H1 (cell line): Measurements from ENCODE around the gene SLCO4A1. TPM values are rescaled to one million over a fixed set of nuclear protein-coding genes. Genes with fewer than 3 reads are reported as not detected.

Experiments used
- CTCF ChIA-PET: fragments of 300-600 bp; sonication (Branson Sonifier 250); formaldehyde crosslinking; loops from one replicate; lab custom pipeline; 2021; ENCODE audit not compliant: partially characterized antibody; lab: Charles Lee
- POLR2A ChIA-PET: fragments of 300-600 bp; sonication (Branson Sonifier 250); formaldehyde crosslinking; loops from one replicate; lab custom pipeline; 2021; ENCODE audit warnings: inconsistent platforms; ENCODE audit not compliant: partially characterized antibody; lab: Charles Lee
- DNase-seq, 2 experiments: peaks; one replicate each; pipeline versions ENCODE4 v3.0.0 to v3.0.0-alpha.2; 2010 to 2022; ENCODE audit warnings: low spot score in 2 of 2, low read depth in 1 of 2, mixed read lengths in 1 of 2
- FAIRE-seq: peaks from 2 replicates; lab custom pipeline; 2011; peaks lifted over from hg19 to GRCh38; lab: Jason Lieb, UNC
- H2AFZ ChIP-seq: 2 replicates; pipeline ENCODE4 v1.8.1; 2012; ENCODE audit warnings: low read length, inconsistent platforms
- H2AK5ac ChIP-seq: 2 replicates; pipeline ENCODE4 v1.6.1; 2013; ENCODE audit warnings: low read depth, low read length
- H2BK120ac ChIP-seq: replicated peaks from 2 replicates; pipeline ENCODE3; 2013; ENCODE audit warnings: low read depth, low read length, inconsistent platforms
- H2BK12ac ChIP-seq: 2 replicates; pipeline ENCODE4 v1.6.1; 2013; ENCODE audit warnings: low read depth, low read length
- H2BK15ac ChIP-seq: 2 replicates; pipeline ENCODE4 v1.6.1; 2013; ENCODE audit warnings: low read length
- H2BK20ac ChIP-seq: 2 replicates; pipeline ENCODE4 v1.6.1; 2013; ENCODE audit warnings: low read length
- H2BK5ac ChIP-seq: 2 replicates; pipeline ENCODE4 v1.6.1; 2013; ENCODE audit warnings: low read depth, low read length
- H3K14ac ChIP-seq: 2 replicates; pipeline ENCODE4 v1.6.1; 2013; ENCODE audit warnings: inconsistent platforms; ENCODE audit not compliant: insufficient read length
- H3K18ac ChIP-seq: 2 replicates; pipeline ENCODE4 v1.6.1; 2013; ENCODE audit warnings: low read length; ENCODE audit errors: extremely low read depth
- H3K23ac ChIP-seq: 2 replicates; pipeline ENCODE4 v1.6.1; 2013; ENCODE audit warnings: inconsistent platforms; ENCODE audit not compliant: insufficient read length
- H3K23me2 ChIP-seq: 2 replicates; pipeline ENCODE4 v1.6.1; 2013; ENCODE audit warnings: low read depth, low read length
- H3K27ac ChIP-seq: 2 replicates; pipeline ENCODE4 v1.6.1; 2011; ENCODE audit warnings: low read depth, low read length, inconsistent platforms
- H3K27me3 ChIP-seq, 4 experiments: replicated peaks in 1 of 4; 1 replicate in 1 of 4; 2 replicates in 3 of 4; pipeline versions ENCODE4 v1.6.1 to v1.8.1; 2011 to 2013; ENCODE audit warnings: low read length in 3 of 4, mild to moderate bottlenecking in 3 of 4, inconsistent platforms in 2 of 4, mixed read lengths in 2 of 4, moderate library complexity in 1 of 4; ENCODE audit not compliant: control insufficient read depth in 3 of 4, insufficient read depth in 3 of 4; ENCODE audit errors: extremely low read depth in 1 of 4
- H3K36me3 ChIP-seq, 4 experiments: 2 replicates each; pipeline versions ENCODE4 v1.6.1 to v1.8.1; 2011 to 2013; ENCODE audit warnings: mild to moderate bottlenecking in 4 of 4, low read length in 3 of 4, moderate library complexity in 2 of 4, control low read depth in 1 of 4, inconsistent platforms in 1 of 4; ENCODE audit not compliant: insufficient read depth in 4 of 4, control insufficient read depth in 2 of 4
- H3K4ac ChIP-seq: replicated peaks from 2 replicates; pipeline ENCODE3; 2013; ENCODE audit warnings: low read length, low read depth, mixed read lengths, inconsistent platforms; ENCODE audit not compliant: insufficient read length
- H3K4me1 ChIP-seq, 4 experiments: replicated peaks in 1 of 4; 1 replicate in 1 of 4; 2 replicates in 3 of 4; pipeline versions ENCODE4 v1.6.1 to v1.8.1; 2011 to 2013; ENCODE audit warnings: low read length in 3 of 4, inconsistent platforms in 2 of 4, mixed read lengths in 1 of 4; ENCODE audit not compliant: insufficient read depth in 4 of 4, control insufficient read depth in 3 of 4
- H3K4me2 ChIP-seq, 2 experiments: 2 replicates each; pipeline versions ENCODE4 v1.6.1 to v1.8.1; 2011 to 2013; ENCODE audit warnings: low read depth in 2 of 2, low read length in 2 of 2, control low read depth in 1 of 2, inconsistent platforms in 1 of 2, mild to moderate bottlenecking in 1 of 2; ENCODE audit not compliant: insufficient read depth in 1 of 2
- H3K4me3 ChIP-seq, 4 experiments: fragments of 200-600, 300-600 bp in 1 of 4; sonication (generic), shearing (Covaris generic), sonication (Bioruptor Twin) in 1 of 4; 2 replicates each; pipeline versions ENCODE4 v1.5.1 to v1.8.1; 2011 to 2016; ENCODE audit warnings: low read length in 4 of 4, low read depth in 3 of 4, control low read depth in 2 of 4, inconsistent platforms in 2 of 4, mild to moderate bottlenecking in 2 of 4, mixed read lengths in 1 of 4, moderate library complexity in 1 of 4; ENCODE audit not compliant: insufficient read depth in 2 of 4; ENCODE audit errors: extremely low read depth in 1 of 4
- H3K56ac ChIP-seq: replicated peaks from 2 replicates; pipeline ENCODE3; 2013; ENCODE audit warnings: low read depth, mild to moderate bottlenecking, mixed read lengths, low read length, inconsistent platforms; ENCODE audit not compliant: insufficient read length
- H3K79me1 ChIP-seq: 2 replicates; pipeline ENCODE4 v1.6.1; 2013; ENCODE audit warnings: low read depth, low read length, control low read depth
- H3K79me2 ChIP-seq, 2 experiments: 2 replicates each; pipeline versions ENCODE4 v1.6.1 to v1.8.1; 2012 to 2013; ENCODE audit warnings: low read length in 2 of 2, mild to moderate bottlenecking in 2 of 2, inconsistent platforms in 1 of 2; ENCODE audit not compliant: insufficient read depth in 2 of 2, control insufficient read depth in 1 of 2
- H3K9ac ChIP-seq, 4 experiments: replicated peaks in 1 of 4; 1 replicate in 1 of 4; 2 replicates in 3 of 4; pipeline versions ENCODE4 v1.6.1 to v1.8.1; 2011 to 2013; ENCODE audit warnings: low read depth in 3 of 4, low read length in 3 of 4, control low read depth in 2 of 4, mild to moderate bottlenecking in 2 of 4, moderate library complexity in 2 of 4, inconsistent platforms in 1 of 4; ENCODE audit errors: extremely low read depth in 1 of 4
- H3K9me3 ChIP-seq, 2 experiments: 2 replicates each; pipeline versions ENCODE4 v1.6.1 to v1.8.1; 2012 to 2013; ENCODE audit warnings: mild to moderate bottlenecking in 2 of 2, moderate library complexity in 2 of 2, control low read depth in 1 of 2, inconsistent platforms in 1 of 2, low read depth in 1 of 2, low read length in 1 of 2, mixed read lengths in 1 of 2; ENCODE audit not compliant: insufficient read depth in 2 of 2
- H4K20me1 ChIP-seq, 2 experiments: replicated peaks in 1 of 2; 2 replicates each; pipeline versions ENCODE3 to v1.8.1; 2011 to 2013; ENCODE audit warnings: inconsistent platforms in 2 of 2, low read length in 2 of 2, mild to moderate bottlenecking in 1 of 2; ENCODE audit not compliant: insufficient read depth in 2 of 2, control insufficient read depth in 1 of 2
- H4K5ac ChIP-seq: 2 replicates; pipeline ENCODE4 v1.6.1; 2013; ENCODE audit warnings: low read length, low read depth, mixed read lengths, inconsistent platforms; ENCODE audit not compliant: insufficient read length
- H4K8ac ChIP-seq: 2 replicates; pipeline ENCODE4 v1.8.0; 2013; ENCODE audit warnings: mild to moderate bottlenecking, moderate library complexity, low read length, inconsistent platforms; ENCODE audit not compliant: insufficient read depth; ENCODE audit errors: extremely low read depth
- H4K91ac ChIP-seq: replicated peaks from 2 replicates; pipeline ENCODE3; 2013; ENCODE audit warnings: low read length, mixed read lengths, inconsistent platforms; ENCODE audit not compliant: insufficient read length
- CEBPB ChIP-seq: IDR thresholded peaks from 2 replicates; pipeline ENCODE4 v1.6.1; 2012; ENCODE audit warnings: low read depth, low read length
- CHD2 ChIP-seq: IDR thresholded peaks from 2 replicates; pipeline ENCODE4 v1.6.1; 2012; ENCODE audit warnings: low read length, improper control_type of control experiment
- CREB1 ChIP-seq: IDR thresholded peaks from 2 replicates; pipeline ENCODE4 v1.6.1; 2012; ENCODE audit warnings: inconsistent platforms
- FOSL1 ChIP-seq: IDR thresholded peaks from 2 replicates; pipeline ENCODE4 v1.6.1; 2011; ENCODE audit warnings: mild to moderate bottlenecking, low read depth, low read length, moderate library complexity; ENCODE audit not compliant: insufficient read depth
- GABPA ChIP-seq: IDR thresholded peaks from 2 replicates; pipeline ENCODE4 v1.6.1; 2011; ENCODE audit warnings: mild to moderate bottlenecking, low read length, moderate library complexity, borderline replicate concordance; ENCODE audit not compliant: insufficient read depth
- GTF2F1 ChIP-seq: IDR thresholded peaks from 2 replicates; pipeline ENCODE4 v1.6.1; 2012; ENCODE audit warnings: low read depth, low read length, improper control_type of control experiment, borderline replicate concordance
- NRF1 ChIP-seq: IDR thresholded peaks from 2 replicates; pipeline ENCODE4 v1.6.1; 2011; ENCODE audit warnings: mild to moderate bottlenecking, low read depth, low read length, improper control_type of control experiment
- SRF ChIP-seq: IDR thresholded peaks from 2 replicates; pipeline ENCODE4 v1.6.1; 2011; ENCODE audit warnings: mild to moderate bottlenecking, low read depth, low read length, moderate library complexity
- TEAD4 ChIP-seq: IDR thresholded peaks from 2 replicates; pipeline ENCODE4 v1.6.1; 2012; ENCODE audit warnings: low read depth, low read length, inconsistent platforms, mixed read lengths
- ZNF274 ChIP-seq: IDR thresholded peaks from 2 replicates; pipeline ENCODE4 v1.7.0; 2012; ENCODE audit warnings: low read length, borderline replicate concordance; ENCODE audit errors: extremely low read depth
- WGBS, 2 experiments: shearing (Covaris generic) in 1 of 2; methylation state at CpG; one replicate each; pipeline versions ENCODE4 v1.1.6 to v1.1.7; 2013 to 2015; ENCODE audit warnings: low lambda C conversion rate in 2 of 2, mixed read lengths in 2 of 2, inconsistent platforms in 1 of 2, low coverage in 1 of 2, missing lambda C conversion rate in 1 of 2; ENCODE audit not compliant: insufficient replicate concordance in 2 of 2, insufficient coverage in 1 of 2, insufficient read length in 1 of 2; ENCODE audit errors: extremely low coverage in 1 of 2, missing lambda C conversion rate in 1 of 2; 5-methylcytosine and 5-hydroxymethylcytosine counted together
- polyA plus RNA-seq, 7 experiments: library from polyadenylated mRNA; depleted of rRNA in 3 of 7; stranded (reverse) in 5 of 7; unstranded in 2 of 7; fragments of >200 nt in 5 of 7; fragments of 200-250 nt in 2 of 7; gene quantifications; 1 replicate in 5 of 7; 2 replicates in 1 of 7; 4 replicates in 1 of 7; pipeline versions ENCODE4 v1.2.1 to v1.2.3, GENCODE V29; 2011 to 2013; ENCODE audit warnings: missing spikeins in 2 of 7, mixed read lengths in 2 of 7
- total RNA-seq: library from RNA; stranded (reverse); fragmentation: NEBNext Ultra II Directional; extraction: Animal tissue kit (Norgen Biotek cat#: 25700); gene quantifications from 2 replicates; pipeline ENCODE4 v1.2.1, GENCODE V29; 2021
- TF ChIP-seq, protein P1 (sequence below): IDR thresholded peaks from 2 replicates; pipeline ENCODE4 v1.6.1; 2012; ENCODE audit warnings: low read length, inconsistent platforms
- TF ChIP-seq, protein P2 (sequence below): IDR thresholded peaks from 2 replicates; pipeline ENCODE4 v1.6.1; 2012; ENCODE audit warnings: inconsistent platforms

Gene SLCO4A1
- total and polyA plus RNA-seq, 2 of the 8 experiments (the other 6 are each of a cell fraction or from before 2014, with no cell fraction given) = 10.5 to 18.5 TPM

DNA sequence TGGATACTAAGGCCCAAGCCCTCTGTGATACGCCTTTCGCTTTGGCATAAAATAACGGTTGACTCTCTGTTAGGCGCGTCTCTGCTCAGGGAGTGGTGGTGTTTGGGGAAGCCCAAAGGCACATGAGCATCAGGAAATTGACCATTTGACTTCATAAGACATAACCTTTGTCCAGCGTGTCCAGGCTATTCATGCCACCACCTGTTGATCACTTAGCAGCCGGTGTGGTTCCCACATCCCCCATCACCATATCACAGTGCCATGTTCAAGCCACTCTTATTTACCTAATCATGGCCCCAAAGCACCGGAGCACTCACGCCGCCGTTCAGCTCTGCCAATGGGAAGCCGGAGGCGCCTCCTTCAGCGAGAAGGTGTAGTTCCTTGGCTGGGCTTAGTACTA, 27.9 kb downstream of the SLCO4A1 start:
- Histone ChIP-seq H2BK120ac (no peak overlapping the region), H3K4ac (no peak overlapping the region), H3K79me2 (no peaks in the 10 kb centered on the region), H3K4me3 (no peak overlapping the region), H3K9ac (no peak overlapping the region), H4K5ac (no peak overlapping the region), H3K56ac (no peak overlapping the region), H3K4me1 (no peaks in the 10 kb centered on the region), H3K36me3 (peaks cover 0 to 2% (median 0%) of the 10 kb centered on the region in 4 experiments; a peak in 1 of 8 replicates), H2BK15ac (no peak overlapping the region), H2BK20ac (no peak overlapping the region), H3K27me3 (no peaks in the 10 kb centered on the region; a peak in 1 of 7 replicates), H3K23me2 (no peaks in the 10 kb centered on the region), H2BK5ac (no peak overlapping the region), H3K14ac (no peak overlapping the region), H4K20me1 (peaks cover 2 to 5% of the 10 kb centered on the region in 2 experiments), H4K91ac (no peak overlapping the region), H2BK12ac (no peak overlapping the region), H3K27ac (no peak overlapping the region), H4K8ac (no peak overlapping the region), H3K23ac (no peak overlapping the region)
- CTCF ChIA-PET = interaction anchor here (0.9 to 2.4 kb wide), 7 partner anchors 8 to 259 kb away, joined by 3 to 34 read pairs (median 3); no protein-coding TSS in a partner anchor
- no peak for DNase-seq
- WGBS, 2 experiments = 98% methylated on average over 14 of the region's 14 CpGs; no CpG with 5 or more reads in 1 of the 2 experiments
- FAIRE-seq = no peak
- TF ChIP-seq, protein P1, sequence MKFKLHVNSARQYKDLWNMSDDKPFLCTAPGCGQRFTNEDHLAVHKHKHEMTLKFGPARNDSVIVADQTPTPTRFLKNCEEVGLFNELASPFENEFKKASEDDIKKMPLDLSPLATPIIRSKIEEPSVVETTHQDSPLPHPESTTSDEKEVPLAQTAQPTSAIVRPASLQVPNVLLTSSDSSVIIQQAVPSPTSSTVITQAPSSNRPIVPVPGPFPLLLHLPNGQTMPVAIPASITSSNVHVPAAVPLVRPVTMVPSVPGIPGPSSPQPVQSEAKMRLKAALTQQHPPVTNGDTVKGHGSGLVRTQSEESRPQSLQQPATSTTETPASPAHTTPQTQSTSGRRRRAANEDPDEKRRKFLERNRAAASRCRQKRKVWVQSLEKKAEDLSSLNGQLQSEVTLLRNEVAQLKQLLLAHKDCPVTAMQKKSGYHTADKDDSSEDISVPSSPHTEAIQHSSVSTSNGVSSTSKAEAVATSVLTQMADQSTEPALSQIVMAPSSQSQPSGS = no peak
- TF ChIP-seq, protein P2, sequence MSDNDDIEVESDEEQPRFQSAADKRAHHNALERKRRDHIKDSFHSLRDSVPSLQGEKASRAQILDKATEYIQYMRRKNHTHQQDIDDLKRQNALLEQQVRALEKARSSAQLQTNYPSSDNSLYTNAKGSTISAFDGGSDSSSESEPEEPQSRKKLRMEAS = no peak
- TF ChIP-seq GABPA (no peak), FOSL1 (no peak), GTF2F1 (no peak), CEBPB (no peak), CREB1 (no peak), ZNF274 (no peak), SRF (no peak), TEAD4 (no peak), NRF1 (no peak), CHD2 (no peak)
- TF ChIP-seq, all 59 proteins: peak for 0
- no peaks in the 10 kb centered on the region for H3K9me3 ChIP-seq
- POLR2A ChIA-PET = interaction anchor here (1.2 kb wide), 1 partner anchor 122 kb away, joined by 5 read pairs; no protein-coding TSS in a partner anchor
- no peak overlapping the region for H2AK5ac ChIP-seq
- H2AFZ ChIP-seq = no peak overlapping the region
- H3K18ac ChIP-seq = no peak overlapping the region
- H3K79me1 ChIP-seq = no peaks in the 10 kb centered on the region
- H3K4me2 ChIP-seq = no peak overlapping the region
